ENCODE data around the gene NLN. TPM values are rescaled to one million over a fixed set of nuclear protein-coding genes. Genes with fewer than 3 reads are reported as not detected.

The NLN gene
- total and polyA plus RNA-seq, 2 donors (not counting 1 experiment from before 2014, with no cell fraction given): 1.7 to 6.8 TPM

DNA sequence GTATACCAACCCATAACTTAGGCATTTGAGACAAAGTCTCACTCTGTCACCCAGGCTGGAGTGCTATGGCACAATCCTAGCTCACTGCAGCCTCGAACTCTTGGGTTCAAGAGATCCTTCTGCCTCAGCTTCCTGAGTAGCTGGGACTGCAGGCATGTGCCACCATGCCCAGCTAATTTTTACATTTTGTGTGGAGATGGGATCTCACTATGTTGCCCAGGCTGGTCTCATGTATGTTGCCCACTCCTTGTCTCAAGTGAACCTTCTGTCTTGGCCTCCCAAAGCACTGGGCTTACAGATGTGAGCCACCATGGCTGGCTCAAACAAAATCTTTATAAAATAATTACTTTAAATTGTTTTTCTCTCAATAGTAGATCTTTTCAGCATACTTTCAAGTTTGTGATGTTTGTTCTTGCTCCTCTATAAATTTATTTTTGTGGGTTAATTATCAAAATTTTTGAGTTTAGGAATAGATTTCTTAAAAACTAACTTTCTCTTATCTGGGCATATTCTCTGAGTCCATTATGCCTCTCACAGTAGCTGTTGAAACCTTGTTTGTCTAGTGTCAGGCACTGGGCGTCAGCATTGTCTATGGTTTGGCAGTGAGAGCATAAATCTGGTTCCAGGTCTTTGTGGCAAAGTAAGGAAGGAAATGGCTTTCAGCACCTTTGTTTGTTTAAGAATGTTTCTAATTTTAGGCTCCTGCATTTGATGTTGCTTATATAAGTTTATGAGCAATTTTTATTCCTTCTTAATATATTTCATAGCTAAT, 38.7 kb downstream of the NLN start:
- no peaks in the 10 kb centered on the region for H3K79me2 ChIP-seq (ENCODE audit: control insufficient read depth, insufficient read depth, low read length)

DNA sequence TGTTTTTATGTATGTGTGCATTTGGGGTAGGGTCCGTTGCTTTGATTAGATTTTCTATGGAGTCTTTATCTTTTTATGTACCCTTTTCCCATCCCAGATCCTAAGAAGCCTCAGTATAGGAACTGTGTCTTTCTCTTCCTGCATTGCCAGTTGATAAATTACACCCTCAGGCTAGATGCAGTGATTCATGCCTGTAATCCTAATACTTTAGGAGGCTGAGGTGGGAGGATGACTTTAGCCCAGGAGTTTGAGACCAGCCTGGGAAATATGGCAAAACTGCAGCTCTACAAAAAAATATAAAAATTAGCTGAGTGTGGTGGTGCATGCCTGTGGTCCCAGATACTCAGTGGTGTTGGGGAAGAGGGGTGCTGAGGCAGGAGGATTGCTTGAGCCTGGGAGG, 40.2 kb downstream of the NLN start:
- Histone ChIP-seq H3K9me3 (ENCODE audit: control extremely low read depth in 1 of 3, control insufficient read depth in 2 of 3, insufficient read depth in 1 of 3, low read length in 2 of 3) (peaks cover 0 to 6% (median 0%) of the 10 kb centered on the region in 3 donors), H3K27ac (ENCODE audit: low read length in 2 of 2) (no peak overlapping the region), H4K20me1 (ENCODE audit: control insufficient read depth, insufficient read depth, low read length, poor library complexity, severe bottlenecking) (no peaks in the 10 kb centered on the region), H3K9ac (ENCODE audit: low read length) (no peak overlapping the region), H3K4me2 (replicated peaks; ENCODE audit: low read depth, low read length, poor library complexity, severe bottlenecking) (no peak overlapping the region), H3K79me2 (ENCODE audit: control insufficient read depth, insufficient read depth, low read length) (no peaks in the 10 kb centered on the region), H2AFZ (ENCODE audit: insufficient read depth, low read depth, low read length, poor library complexity, severe bottlenecking) (no peak overlapping the region), H3K4me3 (ENCODE audit: control extremely low read depth in 1 of 5, extremely low read depth in 1 of 5, insufficient read depth in 1 of 5, low read depth in 2 of 5, low read length in 4 of 5) (no peak overlapping the region), H3K36me3 (replicated peaks in 1 of 2; ENCODE audit: control extremely low read depth in 1 of 2, control insufficient read depth in 1 of 2, extremely low read depth in 1 of 2, insufficient read depth in 2 of 2, low read length in 1 of 2) (peaks cover 0 to 1% of the 10 kb centered on the region in 2 experiments), H3K4me1 (ENCODE audit: control insufficient read depth in 2 of 2, insufficient read depth in 2 of 2, low read length in 2 of 2) (no peaks in the 10 kb centered on the region), H3K27me3 (replicated peaks in 1 of 4; ENCODE audit: control extremely low read depth in 1 of 4, control insufficient read depth in 3 of 4, insufficient read depth in 4 of 4, low read length in 3 of 4) (no peaks in the 10 kb centered on the region)
- DNase-seq (no peak), ATAC-seq (ENCODE audit: low read depth) (no peak)
- H3K27me3 Mint-ChIP-seq: no peaks in the 10 kb centered on the region
- no CpG with 5 or more reads among the region's 1 CpG for WGBS (ENCODE audit: insufficient coverage)
- no peaks in the 10 kb centered on the region for H3K9me3 Mint-ChIP-seq (ENCODE audit: insufficient read depth)
- peaks cover 1% of the 10 kb centered on the region for H3K4me1 Mint-ChIP-seq
- H3K27ac Mint-ChIP-seq: no peak overlapping the region
- H3K4me3 Mint-ChIP-seq: no peak overlapping the region
- ChIA-PET POLR2A (no interaction called here), CTCF (interaction anchor here (1.2 kb wide), 1 partner anchor 544 kb away, joined by 3 read pairs; no protein-coding TSS in a partner anchor)
- intact Hi-C loops (cut with micrococcal nuclease): no loop called here
- no peak for TF ChIP-seq EZH2 (IDR thresholded peaks at IDR 0.05; ENCODE audit: borderline replicate concordance, insufficient read depth, low read depth, low read length, poor library complexity, severe bottlenecking)
- TF ChIP-seq, protein P1, sequence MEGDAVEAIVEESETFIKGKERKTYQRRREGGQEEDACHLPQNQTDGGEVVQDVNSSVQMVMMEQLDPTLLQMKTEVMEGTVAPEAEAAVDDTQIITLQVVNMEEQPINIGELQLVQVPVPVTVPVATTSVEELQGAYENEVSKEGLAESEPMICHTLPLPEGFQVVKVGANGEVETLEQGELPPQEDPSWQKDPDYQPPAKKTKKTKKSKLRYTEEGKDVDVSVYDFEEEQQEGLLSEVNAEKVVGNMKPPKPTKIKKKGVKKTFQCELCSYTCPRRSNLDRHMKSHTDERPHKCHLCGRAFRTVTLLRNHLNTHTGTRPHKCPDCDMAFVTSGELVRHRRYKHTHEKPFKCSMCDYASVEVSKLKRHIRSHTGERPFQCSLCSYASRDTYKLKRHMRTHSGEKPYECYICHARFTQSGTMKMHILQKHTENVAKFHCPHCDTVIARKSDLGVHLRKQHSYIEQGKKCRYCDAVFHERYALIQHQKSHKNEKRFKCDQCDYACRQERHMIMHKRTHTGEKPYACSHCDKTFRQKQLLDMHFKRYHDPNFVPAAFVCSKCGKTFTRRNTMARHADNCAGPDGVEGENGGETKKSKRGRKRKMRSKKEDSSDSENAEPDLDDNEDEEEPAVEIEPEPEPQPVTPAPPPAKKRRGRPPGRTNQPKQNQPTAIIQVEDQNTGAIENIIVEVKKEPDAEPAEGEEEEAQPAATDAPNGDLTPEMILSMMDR (IDR thresholded peaks at IDR 0.05): no peak

More for the DNA sequence above, 38.7 kb downstream of the NLN start:
- no peak overlapping the region for H3K4me3 ChIP-seq (ENCODE audit: control extremely low read depth in 1 of 5, extremely low read depth in 1 of 5, insufficient read depth in 1 of 5, low read depth in 2 of 5, low read length in 4 of 5)
- Mint-ChIP-seq H3K9me3 (ENCODE audit: insufficient read depth) (no peaks in the 10 kb centered on the region), H3K4me3 (no peak overlapping the region), H3K4me1 (peaks cover 1% of the 10 kb centered on the region), H3K27ac (no peak overlapping the region), H3K27me3 (no peaks in the 10 kb centered on the region)
- CTCF ChIA-PET: interaction anchor here (0.7 to 1.3 kb wide), 2 partner anchors 411 to 545 kb away, joined by 3 read pairs; no protein-coding TSS in a partner anchor
- no peaks in the 10 kb centered on the region for H4K20me1 ChIP-seq (ENCODE audit: control insufficient read depth, insufficient read depth, low read length, poor library complexity, severe bottlenecking)
- DNase-seq (peak; percentile 36), ATAC-seq (ENCODE audit: low read depth) (peak; percentile 36)
- TF ChIP-seq EZH2 (IDR thresholded peaks at IDR 0.05; ENCODE audit: borderline replicate concordance, insufficient read depth, low read depth, low read length, poor library complexity, severe bottlenecking): no peak
- TF ChIP-seq, protein P1 (IDR thresholded peaks at IDR 0.05): peak; percentile 17
- no peaks in the 10 kb centered on the region for H3K36me3 ChIP-seq (replicated peaks in 1 of 2; ENCODE audit: control extremely low read depth in 1 of 2, control insufficient read depth in 1 of 2, extremely low read depth in 1 of 2, insufficient read depth in 2 of 2, low read length in 1 of 2)
- no peak overlapping the region for H3K4me2 ChIP-seq (replicated peaks; ENCODE audit: low read depth, low read length, poor library complexity, severe bottlenecking)
- no peaks in the 10 kb centered on the region for H3K27me3 ChIP-seq (replicated peaks in 1 of 4; ENCODE audit: control extremely low read depth in 1 of 4, control insufficient read depth in 3 of 4, insufficient read depth in 4 of 4, low read length in 3 of 4)
- intact Hi-C loops (cut with micrococcal nuclease): no loop called here
- H2AFZ ChIP-seq (ENCODE audit: insufficient read depth, low read depth, low read length, poor library complexity, severe bottlenecking): no peak overlapping the region
- POLR2A ChIA-PET: no interaction called here
- H3K9ac ChIP-seq (ENCODE audit: low read length): no peak overlapping the region
- no peaks in the 10 kb centered on the region for H3K4me1 ChIP-seq (ENCODE audit: control insufficient read depth in 2 of 2, insufficient read depth in 2 of 2, low read length in 2 of 2)
- H3K27ac ChIP-seq (ENCODE audit: low read length in 2 of 2): no peak overlapping the region
- no peaks in the 10 kb centered on the region for H3K9me3 ChIP-seq (ENCODE audit: control extremely low read depth in 1 of 3, control insufficient read depth in 2 of 3, insufficient read depth in 1 of 3, low read length in 2 of 3)
- WGBS (ENCODE audit: insufficient coverage): 71% methylated on average over 1 of the region's 2 CpGs

Measured in B cell (primary cell).